HG02852 (cell line): ENCODE data around the gene SORCS3.

Experiments
- ATAC-seq: cut with Tn5 transposase; IDR thresholded peaks from one replicate; pipeline ENCODE4 v1.9.1; 2021; ENCODE audit warnings: mild to moderate bottlenecking, moderate library complexity; ENCODE audit not compliant: unreplicated experiment

SORCS3 gene

DNA sequence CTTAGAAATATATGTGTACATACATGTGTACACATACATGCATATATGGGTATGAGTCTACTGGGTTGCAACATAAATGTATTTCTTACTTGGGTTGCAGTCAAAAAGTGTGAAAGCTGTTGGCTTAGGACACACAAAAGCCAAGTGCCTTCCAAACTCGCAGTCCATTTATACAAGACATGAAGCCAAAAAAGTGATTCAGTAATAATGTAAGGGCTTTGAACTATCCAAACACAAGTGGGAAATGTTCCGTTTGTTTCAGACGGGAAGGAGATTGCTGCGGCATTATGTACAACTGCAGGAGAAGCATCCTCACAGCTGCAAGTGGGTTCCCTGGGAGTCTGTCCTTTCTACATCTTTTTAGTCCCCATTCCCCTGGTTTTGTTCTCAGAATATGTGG, 513.6 kb downstream of the SORCS3 start:
- ATAC-seq, result no peak

GRCh38 chr10:105159268-105159667, 518.2 kb downstream of the SORCS3 start:
- no peak for ATAC-seq

- no peak for ATAC-seq
These were observed 520.1 kb downstream of the SORCS3 start for GRCh38 chr10:105161149-105161548.

DNA sequence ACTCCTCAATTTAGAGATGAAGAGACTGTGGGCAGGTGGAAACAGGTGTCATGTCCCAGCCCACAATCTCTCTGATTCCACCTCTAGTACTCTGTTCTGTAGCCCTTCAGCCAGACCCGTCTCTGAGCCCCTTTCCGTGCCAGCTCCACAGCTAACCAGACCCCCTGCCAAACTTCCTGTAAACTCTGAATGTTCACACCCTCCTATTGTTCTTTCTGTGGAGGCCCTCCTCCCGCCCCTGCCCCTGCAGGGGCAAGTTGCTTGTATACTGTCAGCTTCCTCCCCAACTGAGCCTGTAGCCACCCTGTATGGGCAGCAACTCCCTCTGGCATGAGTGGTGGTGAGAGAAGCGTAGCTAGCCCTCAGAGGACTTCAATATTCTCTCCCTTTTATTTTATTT, 520.7 kb downstream of the SORCS3 start:
- ATAC-seq, result no peak

- ATAC-seq, result no peak
These were observed 529.4 kb downstream of the SORCS3 start for GRCh38 chr10:105170521-105170920.

- ATAC-seq, result no peak
These were observed 530.9 kb downstream of the SORCS3 start for GRCh38 chr10:105171945-105172344.

GRCh38 chr10:105181626-105182025, 540.5 kb downstream of the SORCS3 start:
- ATAC-seq, result no peak

- ATAC-seq, result no peak
These were observed 542.4 kb downstream of the SORCS3 start for GRCh38 chr10:105183536-105183935.

GRCh38 chr10:105185161-105185560, 544.1 kb downstream of the SORCS3 start:
- no peak for ATAC-seq

DNA sequence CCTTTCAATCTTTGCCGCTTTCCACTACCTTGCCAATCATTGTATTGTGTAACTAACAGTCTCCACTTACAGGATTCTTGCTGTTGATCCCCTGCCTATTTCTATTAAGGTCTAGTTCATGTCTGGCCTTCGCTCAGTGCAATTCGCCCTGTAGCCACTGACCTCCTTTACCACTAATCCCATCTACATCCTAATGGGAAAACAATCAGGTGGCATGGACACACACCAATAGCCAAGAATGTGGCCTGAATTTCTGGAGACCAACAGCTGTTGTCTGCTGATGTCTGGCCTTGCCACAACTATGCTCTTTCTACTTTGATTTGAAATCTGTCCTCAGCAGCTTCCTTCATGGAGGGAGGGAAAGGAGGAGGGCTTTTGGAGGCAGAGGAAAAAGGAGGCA, 546.2 kb downstream of the SORCS3 start:
- no peak for ATAC-seq

DNA sequence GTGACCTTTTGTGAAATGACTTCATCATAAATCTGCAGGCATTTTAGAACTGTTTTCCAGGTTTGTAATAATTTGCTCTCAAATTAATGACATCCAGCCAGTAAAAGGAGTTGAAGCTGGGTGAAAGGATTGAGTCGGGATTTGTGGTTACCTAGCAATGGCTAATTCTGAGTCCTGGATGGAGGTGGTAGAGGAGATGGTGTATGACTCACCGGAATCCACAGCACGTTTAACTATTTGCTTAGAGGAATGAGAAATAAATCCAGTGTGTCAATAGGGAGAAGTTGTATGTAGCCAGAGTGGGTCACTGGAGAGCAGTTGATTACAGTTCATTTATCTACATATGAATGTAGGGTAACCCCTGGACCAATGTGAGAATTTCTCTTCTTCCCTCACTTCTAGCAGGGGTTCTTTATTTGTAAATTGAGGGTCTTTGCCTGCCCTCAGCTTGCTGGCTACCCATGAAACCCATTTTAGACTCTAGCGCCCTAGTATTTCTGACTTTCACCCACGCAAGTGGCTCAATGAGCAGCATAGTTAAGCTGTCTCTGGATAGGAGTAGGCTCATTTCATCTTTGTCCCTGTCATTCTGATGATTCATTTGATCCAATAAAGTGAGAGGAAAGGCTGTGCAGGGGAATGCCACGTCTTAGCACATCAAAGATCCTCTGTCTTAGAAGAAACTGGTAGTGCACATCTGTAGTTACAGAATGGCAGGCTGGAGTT, 547.8 kb downstream of the SORCS3 start:
- ATAC-seq, result no peak

GRCh38 chr10:105189463-105189800, 548.3 kb downstream of the SORCS3 start:
- no peak for ATAC-seq

GRCh38 chr10:105192146-105192545, 551.1 kb downstream of the SORCS3 start:
- ATAC-seq, result no peak

GRCh38 chr10:105192861-105193260, 551.8 kb downstream of the SORCS3 start:
- ATAC-seq, result no peak

GRCh38 chr10:105195831-105196230, 554.7 kb downstream of the SORCS3 start:
- no peak for ATAC-seq

DNA sequence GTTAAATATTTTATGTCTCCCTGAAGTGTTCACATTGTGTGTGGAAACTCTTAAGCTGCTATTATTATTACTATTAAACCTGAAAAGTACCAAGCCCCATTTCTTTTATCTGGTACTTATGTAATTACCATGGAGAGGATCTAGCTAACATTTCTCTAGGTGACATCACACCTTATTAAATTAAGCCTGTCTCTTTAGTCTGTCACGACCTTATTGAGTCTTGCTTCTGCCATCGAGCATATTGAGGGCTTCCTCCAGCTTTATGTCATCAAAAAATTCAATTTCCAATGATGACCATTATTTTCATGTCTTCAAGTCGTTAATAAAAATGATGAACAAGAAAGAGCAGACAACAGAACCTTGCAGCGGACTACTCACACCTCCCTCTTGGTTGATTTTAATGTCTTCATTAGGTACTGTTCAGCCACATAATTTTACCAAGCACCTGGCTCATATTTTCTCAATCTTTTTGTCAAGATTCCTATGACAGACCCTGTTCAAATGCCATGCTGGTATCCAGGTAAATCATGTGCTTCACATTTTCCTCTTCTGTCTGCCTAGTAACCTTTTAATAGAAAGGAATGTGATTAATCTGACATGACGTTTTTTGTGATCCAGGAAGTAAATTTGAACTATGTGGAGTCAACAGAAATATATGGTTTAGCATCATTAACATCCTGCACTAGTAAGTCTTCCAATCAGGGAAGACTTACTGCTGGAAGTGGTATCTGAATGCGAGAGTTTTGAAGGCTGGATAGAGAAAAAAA, 556.7 kb downstream of the SORCS3 start:
- ATAC-seq, result no peak

DNA sequence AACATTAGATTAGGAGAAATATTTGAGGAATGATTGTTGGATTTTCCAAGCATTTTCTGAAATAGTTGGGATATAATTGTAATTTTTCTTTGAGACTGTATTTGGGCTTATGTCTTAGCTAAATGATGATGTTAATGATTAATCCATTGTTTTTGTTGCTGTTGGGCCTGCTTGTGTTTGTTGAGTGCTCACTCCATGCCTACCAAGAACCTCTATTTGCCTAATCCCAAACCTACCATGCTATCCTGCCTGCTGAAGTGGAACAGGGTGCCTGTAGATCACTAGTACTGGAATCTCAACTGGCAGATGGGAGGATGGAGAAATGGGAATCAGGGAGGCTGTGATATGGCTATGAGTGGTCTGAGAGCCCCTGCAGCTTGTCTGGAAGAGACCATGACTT, 565.5 kb downstream of the SORCS3 start:
- no peak for ATAC-seq

DNA sequence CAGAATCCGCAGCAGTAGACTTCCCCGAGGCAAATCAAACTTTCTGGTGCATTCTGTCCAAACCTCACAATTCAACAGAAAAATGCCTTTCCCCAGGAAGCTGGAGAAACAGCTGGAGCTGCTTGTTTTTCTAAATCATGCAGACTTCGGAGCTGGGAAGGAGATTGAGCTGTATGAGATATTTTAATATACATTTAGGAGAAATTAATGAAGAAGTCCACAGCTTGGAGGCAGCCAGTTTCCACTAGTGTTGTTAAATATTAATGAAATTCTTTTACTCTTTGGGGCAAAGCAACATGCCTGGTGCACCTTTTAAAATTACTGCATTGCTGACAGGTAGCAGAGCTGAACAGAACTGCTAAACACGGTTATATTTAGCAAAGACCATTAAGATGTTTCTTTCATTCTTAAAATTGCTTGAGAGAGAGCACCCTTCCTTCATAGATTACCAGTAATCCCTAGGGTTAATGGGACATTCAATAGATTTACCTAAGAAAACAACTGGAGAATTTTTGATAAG, 566.4 kb downstream of the SORCS3 start:
- no peak for ATAC-seq

GRCh38 chr10:105210546-105210945, 569.5 kb downstream of the SORCS3 start:
- no peak for ATAC-seq

GRCh38 chr10:105237685-105238084, 596.6 kb downstream of the SORCS3 start:
- no peak for ATAC-seq

DNA sequence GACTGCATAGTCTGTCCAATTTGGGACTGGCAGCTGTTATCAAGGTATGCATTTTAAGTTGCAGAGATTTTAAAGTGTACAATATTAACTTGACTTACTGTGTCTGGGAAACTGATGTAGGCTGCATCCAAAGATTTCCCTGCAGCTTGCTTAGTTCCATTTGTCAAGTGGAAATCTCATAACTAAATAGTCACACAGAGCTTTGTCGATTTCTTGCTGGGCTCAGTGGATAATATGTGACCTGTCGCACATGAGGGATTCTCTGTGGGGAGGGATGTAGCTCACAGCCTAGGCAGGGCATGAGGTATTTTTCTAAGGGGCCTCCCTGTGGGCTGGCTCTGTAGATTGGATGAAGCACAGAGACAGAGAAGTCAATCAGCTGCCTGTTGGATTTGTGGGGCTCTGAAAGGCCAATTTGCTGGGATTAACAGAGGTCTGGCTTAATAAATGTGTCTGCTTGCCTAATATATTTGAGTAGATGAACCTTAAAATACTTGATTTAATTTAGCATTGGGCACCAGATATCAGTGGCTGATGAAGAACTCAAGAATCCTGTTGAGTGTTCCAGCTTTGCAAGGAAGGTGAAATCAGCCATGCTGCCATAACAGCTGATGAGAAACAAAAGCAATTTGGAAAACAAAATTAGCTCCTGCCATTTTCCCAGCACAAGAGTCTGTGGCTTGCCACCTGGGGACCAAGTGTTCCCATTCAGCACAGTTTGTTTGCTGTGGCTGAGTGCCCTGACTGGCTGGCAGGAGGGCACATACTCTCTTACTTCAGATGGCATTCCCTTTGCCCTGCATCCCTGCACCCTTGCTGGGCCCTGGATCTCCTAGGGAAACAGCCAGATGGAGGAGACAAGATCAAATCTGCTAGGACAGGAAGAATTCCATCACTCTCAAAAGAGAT, 598.5 kb downstream of the SORCS3 start:
- no peak for ATAC-seq
